Pancreas (tissue), 10 donors: Measurements from ENCODE around the gene WHAMM. TPM values are rescaled to one million over a fixed set of nuclear protein-coding genes. Genes with fewer than 3 reads are reported as not detected.

Source experiments
- ATAC-seq, 4 donors: fragments of 200-7000 bp; cut with Tn5 transposase; one replicate each; pipeline versions ENCODE4 v1.8.0 to v1.9.1; 2020; ENCODE audit warnings: mild to moderate bottlenecking in 4 of 4, moderate library complexity in 4 of 4
- DNase-seq, 6 donors: peaks; one replicate each; pipeline ENCODE4 v3.0.0-alpha.2; 2020
- FAIRE-seq: peaks from 2 replicates; lab custom pipeline; 2012; peaks lifted over from hg19 to GRCh38; lab: Jason Lieb, UNC
- H3K27ac ChIP-seq, 4 donors: fragments of 200-600 bp; sonication (generic); 1 replicate in 3 of 4; 2 replicates in 1 of 4; pipeline versions ENCODE4 v1.5.0 to v1.8.0; 2020
- H3K27me3 ChIP-seq, 4 donors: fragments of 200-600 bp; one replicate each; pipeline ENCODE4 v1.8.0; 2021
- H3K36me3 ChIP-seq, 3 donors: fragments of 200-600 bp; sonication (generic) in 1 of 3; one replicate each; pipeline versions ENCODE4 v1.5.0 to v1.8.0; 2020 to 2021
- H3K4me1 ChIP-seq, 3 donors: fragments of 200-600 bp; one replicate each; pipeline ENCODE4 v1.8.0; 2021
- H3K4me3 ChIP-seq, 4 donors: fragments of 200-600 bp; sonication (generic) in 2 of 4; one replicate each; pipeline versions ENCODE4 v1.5.0 to v1.8.0; 2020 to 2021
- H3K9me3 ChIP-seq, 4 donors: fragments of 200-600 bp; one replicate each; pipeline ENCODE4 v1.8.0; 2021
- CTCF ChIP-seq, 4 donors: fragments of 200-600 bp; sonication (generic) in 3 of 4; IDR thresholded peaks; one replicate each; pipeline versions ENCODE4 v1.5.0 to v1.8.0; 2021; ENCODE audit warnings: antibody characterized with exemption in 4 of 4
- whole genome bisulfite sequencing, 2 donors: extraction: QIAGEN DNeasy Blood & Tissue Kit; methylation state at CpG; one replicate each; pipeline ENCODE4 v1.1.7; 2013; 5-methylcytosine and 5-hydroxymethylcytosine counted together
- intact Hi-C, 3 donors: fragments of 100-400 bp; cut with DNase I; formaldehyde crosslinking; loops; one replicate each; pipeline versions ENCODE4 v1.11.1 to v1.14.2; 2022
- polyA plus RNA-seq, 2 donors: library from polyadenylated mRNA; stranded (reverse); fragments of 200-250 nt; gene quantifications; one replicate each; pipeline ENCODE4 v1.2.3, GENCODE V29; 2013
- total RNA-seq, 6 donors: library from RNA; stranded (reverse); fragmentation: NEBNext Ultra II Directional in 4 of 6; extraction: Animal tissue kit (Norgen Biotek cat#: 25700) in 4 of 6; gene quantifications; one replicate each; pipeline versions ENCODE4 v1.2.1 to v1.2.4, GENCODE V29; 2021 to 2023
- donor health status: healthy with polysubstance abuse.
- donor health status: DM: no; HTN: no; CAD: no; lungs with moderate emphysema.
- donor health status: DM: no; HTN: no; CAD: no.
- donor health status: control.
- donor health status: control.
- donor health status: Bipolar disorder and iron deficiency.
- donor health status: DM: yes; HTN: yes; CAD: no.
- donor health status: DM: no; HTN: no; CAD: no.
- donor health status: DM: no; HTN: no; CAD: no.
- donor health status: DM: yes; HTN: yes; CAD: no.

WHAMM gene
- total and polyA plus RNA-seq, 8 donors, result 3.7 to 6.1 (median 4.4) TPM

GRCh38 chr15:82802497-82802896 is 6.9 kb upstream of the WHAMM start:
- WGBS, 2 donors, result 80 to 93% methylated on average over 1 of the region's 1 CpG
- intact Hi-C loops, result no loop called here
- FAIRE-seq, result no peak

GRCh38 chr15:82803793-82804574 is 5.4 kb upstream of the WHAMM start:
- FAIRE-seq (no peak), DNase-seq (no peak), ATAC-seq (no peak)
- WGBS, 2 donors, result 71 to 78% methylated on average over 2 of the region's 2 CpGs
- H3K4me3 ChIP-seq, result no peak overlapping the region
- intact Hi-C loops, result no loop called here
- no peaks in the 10 kb centered on the region for H3K36me3 ChIP-seq
- H3K4me1 ChIP-seq, result no peaks in the 10 kb centered on the region
- no peak overlapping the region for H3K27ac ChIP-seq
- TF ChIP-seq CTCF (IDR thresholded peaks at IDR 0.05), result no peak
- H3K9me3 ChIP-seq, result no peaks in the 10 kb centered on the region
- H3K27me3 ChIP-seq, result no peaks in the 10 kb centered on the region

More at GRCh38 chr15:82802497-82802896, 6.9 kb upstream of the WHAMM start:
- ATAC-seq (no peak), DNase-seq (no peak)
- Histone ChIP-seq H3K36me3 (no peaks in the 10 kb centered on the region), H3K27ac (no peak overlapping the region), H3K9me3 (no peaks in the 10 kb centered on the region), H3K4me3 (no peak overlapping the region), H3K27me3 (no peaks in the 10 kb centered on the region), H3K4me1 (no peaks in the 10 kb centered on the region)
- no peak for TF ChIP-seq CTCF (IDR thresholded peaks at IDR 0.05)

- no peak for ATAC-seq
- intact Hi-C loops, result no loop called here
Measured at GRCh38 chr15:82804575-82804949, 4.9 kb upstream of the WHAMM start.

GRCh38 chr15:82805994-82806406 is 3.4 kb upstream of the WHAMM start, which contains the start of gene FSD2:
FSD2 (minus strand) TSS chr15:82806069; CDS start chr15:82787390, 18,679 bp downstream.
- intact Hi-C loops, result no loop called here
- H3K36me3 ChIP-seq, result no peaks in the 10 kb centered on the region
- H3K27me3 ChIP-seq, result no peaks in the 10 kb centered on the region
- no peak for DNase-seq
- no peak for TF ChIP-seq CTCF (IDR thresholded peaks at IDR 0.05)
- FAIRE-seq, result no peak
- no peak for ATAC-seq
- 83 to 90% methylated on average over 2 of the region's 2 CpGs for WGBS, 2 donors
- H3K27ac ChIP-seq, result no peak within 1 kb of the TSS
- H3K4me3 ChIP-seq, result no peak within 1 kb of the TSS
- no peaks in the 10 kb centered on the region for H3K4me1 ChIP-seq
- no peaks in the 10 kb centered on the region for H3K9me3 ChIP-seq

More at GRCh38 chr15:82804575-82804949, 4.9 kb upstream of the WHAMM start:
- Histone ChIP-seq H3K9me3 (no peaks in the 10 kb centered on the region), H3K27me3 (no peaks in the 10 kb centered on the region), H3K27ac (no peak overlapping the region), H3K36me3 (no peaks in the 10 kb centered on the region), H3K4me1 (no peaks in the 10 kb centered on the region), H3K4me3 (no peak overlapping the region)
- no peak for FAIRE-seq
- no peak for DNase-seq
- 10 to 11% methylated on average over 1 of the region's 1 CpG for WGBS, 2 donors
- no peak for TF ChIP-seq CTCF (IDR thresholded peaks at IDR 0.05)
